NCI-H187 treated with DMSO at 0.1 percent for 48 hours (cell line): ENCODE measurements around the gene PKP1.

ENCODE experiments used
- DNase-seq: peaks from one replicate; lab custom pipeline; 2025; lab: John Stamatoyannopoulos, UW

The PKP1 gene

GRCh38 chr1:201329801-201330200, 46.5 kb downstream of the PKP1 start:
- DNase-seq = no peak

- no peak for DNase-seq
Observed at GRCh38 chr1:201330541-201330940, 47.2 kb downstream of the PKP1 start.

- no peak for DNase-seq
Observed at GRCh38 chr1:201331166-201331565, 47.9 kb downstream of the PKP1 start.

- no peak for DNase-seq
Observed at GRCh38 chr1:201332021-201332420, 48.7 kb downstream of the PKP1 start.

GRCh38 chr1:201332616-201333335, 49.5 kb downstream of the PKP1 start:
- DNase-seq = no peak

GRCh38 chr1:201334325-201335173, 51.2 kb downstream of the PKP1 start:
- DNase-seq = no peak

GRCh38 chr1:201335174-201335870, 52.0 kb downstream of the PKP1 start:
- DNase-seq = no peak

- no peak for DNase-seq
Observed at GRCh38 chr1:201335901-201336300, 52.6 kb downstream of the PKP1 start.

- DNase-seq = no peak
Observed at GRCh38 chr1:201336711-201337450, 53.6 kb downstream of the PKP1 start.

GRCh38 chr1:201341377-201341776, 58.1 kb downstream of the PKP1 start:
- DNase-seq = no peak

GRCh38 chr1:201344206-201345080, 61.1 kb downstream of the PKP1 start:
- no peak for DNase-seq

GRCh38 chr1:201345081-201345355, 61.7 kb downstream of the PKP1 start:
- DNase-seq = no peak

- no peak for DNase-seq
Observed at GRCh38 chr1:201346337-201346939, 63.1 kb downstream of the PKP1 start.

- DNase-seq = no peak
Observed at GRCh38 chr1:201346987-201347386, 63.7 kb downstream of the PKP1 start.

- no peak for DNase-seq
Observed at GRCh38 chr1:201347498-201348210, 64.3 kb downstream of the PKP1 start.

- DNase-seq = no peak
Observed at GRCh38 chr1:201348211-201348566, 64.9 kb downstream of the PKP1 start.

- no peak for DNase-seq
Observed at GRCh38 chr1:201349092-201349491, 65.8 kb downstream of the PKP1 start.

- DNase-seq = no peak
Observed at GRCh38 chr1:201350361-201350725, 67.0 kb downstream of the PKP1 start.

GRCh38 chr1:201350884-201351283, 67.6 kb downstream of the PKP1 start:
- no peak for DNase-seq

- no peak for DNase-seq
Observed at GRCh38 chr1:201351617-201352016, 68.3 kb downstream of the PKP1 start.
